Transverse colon (tissue), 4 donors: ENCODE results near the gene FGF2. TPM values are rescaled to one million over a fixed set of nuclear protein-coding genes. Genes with fewer than 3 reads are reported as not detected.

Experiments used
- DNase-seq: peaks from one replicate; pipeline ENCODE4 v3.0.0-alpha.2; 2019
- H3K27ac ChIP-seq, 4 donors: fragments of 200-600 bp; sonication (generic); 2 replicates each; pipeline ENCODE4 v1.5.1; 2016 to 2018; ENCODE audit warnings: inconsistent platforms in 4 of 4
- H3K27me3 ChIP-seq: fragments of 200-600 bp; sonication (generic); 2 replicates; pipeline ENCODE4 v1.5.1; 2017; ENCODE audit warnings: inconsistent platforms
- H3K36me3 ChIP-seq, 4 donors: fragments of 200-600 bp; sonication (generic); 2 replicates each; pipeline ENCODE4 v1.5.1; 2017 to 2019; ENCODE audit warnings: inconsistent platforms in 4 of 4
- H3K4me1 ChIP-seq, 4 donors: fragments of 200-600 bp; sonication (generic); 2 replicates each; pipeline ENCODE4 v1.5.1; 2017 to 2020; ENCODE audit warnings: inconsistent platforms in 4 of 4
- H3K4me3 ChIP-seq, 4 donors: fragments of 200-600 bp; sonication (generic); 1 replicate in 1 of 4; 2 replicates in 3 of 4; pipeline versions ENCODE4 v1.5.1 to v1.6.1; 2017 to 2019; ENCODE audit warnings: inconsistent platforms in 4 of 4
- H3K9me3 ChIP-seq, 2 donors: fragments of 200-600 bp; sonication (generic); 2 replicates each; pipeline ENCODE4 v1.5.1; 2017 to 2019; ENCODE audit warnings: inconsistent platforms in 2 of 2
- CTCF ChIP-seq, 5 experiments: fragments of 200-600 bp in 3 of 5; fragments of 450-650 bp in 2 of 5; sonication (generic) in 3 of 5; IDR thresholded peaks; 1 replicate in 2 of 5; 2 replicates in 3 of 5; pipeline ENCODE4 v1.5.1; 2016 to 2017; ENCODE audit warnings: antibody characterized with exemption in 5 of 5, inconsistent platforms in 3 of 5, mild to moderate bottlenecking in 2 of 5, moderate library complexity in 1 of 5
- EP300 ChIP-seq: sonication (generic); formaldehyde crosslinking; IDR thresholded peaks from one replicate; pipeline ENCODE4 v1.6.1; 2017; ENCODE audit warnings: antibody characterized with exemption, low read depth
- POLR2A ChIP-seq: fragments of 450-650 bp; IDR thresholded peaks from one replicate; pipeline ENCODE4 v1.6.1; 2016; ENCODE audit warnings: antibody characterized with exemption, mild to moderate bottlenecking, moderate library complexity
- POLR2AphosphoS5 ChIP-seq, 3 donors: sonication (generic); formaldehyde crosslinking; IDR thresholded peaks; one replicate each; pipeline ENCODE4 v1.6.1; 2016; ENCODE audit warnings: antibody characterized with exemption in 3 of 3
- WGBS, 2 donors: methylation state at CpG; one replicate each; pipeline ENCODE4 v1.1.5; 2018; ENCODE audit warnings: low coverage in 1 of 2; 5-methylcytosine and 5-hydroxymethylcytosine counted together
- in situ Hi-C, 4 donors: fragments of 200-750 bp; cut with MboI; loops; one replicate each; pipeline versions ENCODE4 v1.15.0 to v1.15.1; 2017; ENCODE audit warnings: low sequenced_read_pairs in 3 of 4, low pct_ligation_motif_present in 1 of 4, low pct_unique_long_range_greater_than_20kb in 1 of 4
- intact Hi-C: fragments of 100-400 bp; cut with DNase I; formaldehyde crosslinking; loops from one replicate; pipeline ENCODE4 v1.15.1; 2023; ENCODE audit warnings: low total_unique reads
- total RNA-seq, 4 donors: library from RNA; depleted of rRNA; stranded (reverse); fragments of >200 nt; gene quantifications; one replicate each; pipeline ENCODE4 v1.1.0, GENCODE V29; 2016

The FGF2 gene
- total RNA-seq, 4 donors from 2014 or later: 1.9 to 8.6 (median 5.8) TPM

GRCh38 chr4:122908223-122908622 lies 81.6 kb downstream of the FGF2 start:
- no peak for TF ChIP-seq POLR2A
- TF ChIP-seq POLR2AphosphoS5 (IDR thresholded peaks at IDR 0.05): no peak
- no peaks in the 10 kb centered on the region for H3K36me3 ChIP-seq
- no peaks in the 10 kb centered on the region for H3K9me3 ChIP-seq
- in situ Hi-C loops (loop anchor here in 3 of 4 donors (10.0 to 25.0 kb wide), 3 partner anchors 146 to 321 kb away; no protein-coding TSS in a partner anchor), intact Hi-C loops (no loop called here)
- WGBS, 2 donors: 75 to 100% methylated on average over 1 of the region's 1 CpG
- H3K27me3 ChIP-seq: no peaks in the 10 kb centered on the region
- H3K4me3 ChIP-seq: no peak overlapping the region
- H3K4me1 ChIP-seq: no peaks in the 10 kb centered on the region
- no peak for DNase-seq
- H3K27ac ChIP-seq: no peak overlapping the region

DNA sequence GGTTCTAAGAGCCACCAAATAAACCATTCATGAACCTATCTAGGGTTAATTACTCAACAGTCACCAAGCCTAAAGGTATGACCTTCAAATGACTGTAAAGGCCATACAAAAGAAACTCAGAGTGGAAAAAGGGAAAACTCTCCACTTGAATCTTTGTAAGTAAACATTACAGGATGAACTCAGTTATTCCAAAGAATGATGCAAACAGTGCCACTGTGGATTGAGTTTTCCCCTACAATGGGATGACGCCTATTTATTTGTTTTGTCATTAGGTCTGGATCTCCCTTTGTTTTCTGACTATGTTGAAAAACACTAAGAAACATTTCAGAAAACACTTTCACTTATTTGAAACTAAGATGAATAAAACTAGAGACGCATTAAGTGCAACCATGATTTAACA lies 83.1 kb downstream of the FGF2 start:
- TF ChIP-seq CTCF (IDR thresholded peaks at IDR 0.05) (no peak), EP300 (no peak), POLR2A (no peak), POLR2AphosphoS5 (IDR thresholded peaks at IDR 0.05) (no peak)
- H3K27ac ChIP-seq: no peak overlapping the region
- no peaks in the 10 kb centered on the region for H3K9me3 ChIP-seq
- H3K4me3 ChIP-seq: no peak overlapping the region
- H3K4me1 ChIP-seq: no peaks in the 10 kb centered on the region
- intact Hi-C loops (no loop called here), in situ Hi-C loops (loop anchor here in 3 of 4 donors (10.0 to 25.0 kb wide), 3 partner anchors 147 to 322 kb away; no protein-coding TSS in a partner anchor)
- 74 to 94% methylated on average over 2 of the region's 2 CpGs for WGBS, 2 donors
- H3K27me3 ChIP-seq: no peaks in the 10 kb centered on the region
- H3K36me3 ChIP-seq: no peaks in the 10 kb centered on the region
- no peak for DNase-seq

DNA sequence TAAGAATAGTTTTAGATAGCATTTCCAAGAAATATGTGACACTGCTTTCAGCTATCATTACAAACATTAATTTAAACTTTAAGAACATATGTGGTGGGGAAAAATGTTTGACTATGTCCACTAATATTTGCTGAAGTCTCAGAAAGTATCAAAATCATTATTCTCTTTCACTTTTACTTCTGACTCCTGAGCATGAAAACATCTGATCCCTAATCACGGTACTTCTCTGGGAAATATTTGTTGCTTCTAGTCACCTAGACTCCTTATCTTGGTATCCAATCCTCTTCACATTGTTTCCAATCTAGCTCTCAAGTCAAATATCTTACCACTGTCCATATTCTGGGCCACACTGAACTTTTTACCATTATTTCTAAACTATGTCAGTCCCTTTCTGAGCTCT lies 85.0 kb downstream of the FGF2 start:
- intact Hi-C loops: no loop called here
- H3K27me3 ChIP-seq: no peaks in the 10 kb centered on the region
- 75 to 76% methylated on average over 1 of the region's 1 CpG for WGBS, 2 donors
- no peak overlapping the region for H3K27ac ChIP-seq
- TF ChIP-seq POLR2A: no peak
- no peak for TF ChIP-seq POLR2AphosphoS5 (IDR thresholded peaks at IDR 0.05)
- TF ChIP-seq CTCF (IDR thresholded peaks at IDR 0.05): no peak
- TF ChIP-seq EP300: no peak
- in situ Hi-C loops: loop anchor here in 2 of 4 donors (25.0 kb wide), 2 partner anchors 149 to 324 kb away; no protein-coding TSS in a partner anchor
- no peaks in the 10 kb centered on the region for H3K36me3 ChIP-seq
- H3K4me1 ChIP-seq: no peaks in the 10 kb centered on the region
- no peaks in the 10 kb centered on the region for H3K9me3 ChIP-seq
- no peak for DNase-seq
- no peak overlapping the region for H3K4me3 ChIP-seq

- no peaks in the 10 kb centered on the region for H3K36me3 ChIP-seq
- no peak for DNase-seq
- no peaks in the 10 kb centered on the region for H3K9me3 ChIP-seq
- no peak overlapping the region for H3K27ac ChIP-seq
- intact Hi-C loops (no loop called here), in situ Hi-C loops (loop anchor here in 2 of 4 donors (25.0 kb wide), 2 partner anchors 151 to 326 kb away; no protein-coding TSS in a partner anchor)
- no peaks in the 10 kb centered on the region for H3K4me1 ChIP-seq
- H3K27me3 ChIP-seq: no peaks in the 10 kb centered on the region
- TF ChIP-seq POLR2A (no peak), EP300 (no peak), CTCF (IDR thresholded peaks at IDR 0.05) (no peak), POLR2AphosphoS5 (IDR thresholded peaks at IDR 0.05) (no peak)
- no peak overlapping the region for H3K4me3 ChIP-seq
- WGBS, 2 donors: 100% methylated on average over 1 of the region's 1 CpG; no CpG with 5 or more reads in 1 of the 2 donors
Measured at GRCh38 chr4:122912810-122913575, 86.4 kb downstream of the FGF2 start.
